AG04450 (cell line): Measurements from ENCODE around the gene SLIT3. TPM values are rescaled to one million over a fixed set of nuclear protein-coding genes. Genes with fewer than 3 reads are reported as not detected.

Experiments
- CTCF ChIA-PET: fragments of 300-600, 350-600 bp; formaldehyde crosslinking; extraction: SDS; loops from one replicate; lab custom pipeline; 2022; ENCODE audit warnings: antibody characterized with exemption, inconsistent platforms; lab: Charles Lee
- POLR2A ChIA-PET: fragments of 350-600 bp; formaldehyde crosslinking; extraction: SDS; loops from one replicate; lab custom pipeline; 2021; ENCODE audit warnings: antibody characterized with exemption, inconsistent platforms; lab: Yijun Ruan, JAX
- DNase-seq: peaks from one replicate; pipeline ENCODE4 v3.0.0-alpha.2; 2011; ENCODE audit warnings: low read depth, low spot score
- H3K27ac ChIP-seq: one replicate; pipeline ENCODE4 v1.5.1; 2012; ENCODE audit warnings: low read depth, low read length, control low read depth
- H3K27me3 ChIP-seq: one replicate; pipeline ENCODE4 v1.6.0; 2012; ENCODE audit warnings: low read length; ENCODE audit not compliant: control insufficient read depth, insufficient read depth
- H3K4me3 ChIP-seq: 2 replicates; pipeline ENCODE4 v1.5.1; 2011; ENCODE audit warnings: mild to moderate bottlenecking, low read depth, low read length, control low read depth
- H3K9me3 ChIP-seq: 2 replicates; pipeline ENCODE4 v1.5.1; 2012; ENCODE audit warnings: low read length; ENCODE audit not compliant: control insufficient read depth, insufficient read depth
- polyA plus RNA-seq: library from polyadenylated mRNA; depleted of rRNA; stranded (reverse); fragments of >200 nt; gene quantifications from 2 replicates; pipeline ENCODE4 v1.2.3, GENCODE V29; 2011
- TF ChIP-seq, protein P1 (sequence below): IDR thresholded peaks from 2 replicates; pipeline ENCODE4 v1.5.1; 2011; ENCODE audit warnings: low read depth, low read length, control low read depth, inconsistent platforms

SLIT3 gene
- polyA plus RNA-seq, 1 experiment: 0.26 TPM

DNA sequence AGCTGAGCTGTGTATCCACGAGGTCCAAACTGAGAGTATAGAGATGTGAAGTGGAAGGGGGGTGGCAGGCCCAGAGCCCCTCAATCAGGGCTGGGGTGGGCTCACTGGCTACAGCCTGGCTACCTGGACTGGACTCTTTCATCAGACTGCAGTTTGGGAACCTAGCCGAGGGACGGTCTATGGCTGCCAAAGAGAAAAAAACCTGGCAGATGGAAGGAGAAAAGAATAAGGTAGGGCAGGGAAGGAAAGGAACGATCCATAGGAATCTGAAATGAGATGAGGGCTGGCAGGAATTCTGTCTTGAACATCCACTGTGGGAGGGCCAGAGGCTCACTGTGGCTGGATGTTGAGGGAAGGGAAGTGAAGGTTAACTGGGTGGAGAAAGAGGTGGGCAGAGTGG is 497.4 kb downstream of the SLIT3 start:
- no peak overlapping the region for H3K27ac ChIP-seq
- POLR2A ChIA-PET: no interaction called here
- CTCF ChIA-PET: no interaction called here

DNA sequence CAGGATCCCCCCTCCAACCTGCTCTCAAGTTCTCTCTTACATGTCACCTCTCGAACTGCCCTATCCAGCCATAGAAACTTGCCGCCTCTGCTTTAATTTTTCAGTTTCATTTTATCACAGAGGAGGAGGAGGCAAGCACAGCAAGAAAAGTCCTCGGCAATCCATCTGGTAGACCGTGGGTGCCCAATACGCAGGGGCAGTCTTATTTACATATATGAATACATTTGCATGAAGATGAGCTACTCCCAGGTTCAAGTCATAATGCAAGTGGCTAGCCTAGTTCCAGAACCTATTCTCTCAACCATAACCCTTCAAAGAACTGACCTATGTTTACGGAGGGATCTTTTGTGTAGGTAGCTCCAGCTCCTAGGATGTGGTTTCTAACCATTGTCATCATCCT is 498.6 kb downstream of the SLIT3 start:
- Histone ChIP-seq H3K9me3 (no peaks in the 10 kb centered on the region), H3K4me3 (no peak overlapping the region), H3K27me3 (no peaks in the 10 kb centered on the region), H3K27ac (no peak overlapping the region)
- POLR2A ChIA-PET: no interaction called here
- DNase-seq: no peak
- CTCF ChIA-PET: interaction anchor here (1.1 kb wide), 1 partner anchor 185 kb away, joined by 3 read pairs; no protein-coding TSS in a partner anchor
- TF ChIP-seq, protein P1, sequence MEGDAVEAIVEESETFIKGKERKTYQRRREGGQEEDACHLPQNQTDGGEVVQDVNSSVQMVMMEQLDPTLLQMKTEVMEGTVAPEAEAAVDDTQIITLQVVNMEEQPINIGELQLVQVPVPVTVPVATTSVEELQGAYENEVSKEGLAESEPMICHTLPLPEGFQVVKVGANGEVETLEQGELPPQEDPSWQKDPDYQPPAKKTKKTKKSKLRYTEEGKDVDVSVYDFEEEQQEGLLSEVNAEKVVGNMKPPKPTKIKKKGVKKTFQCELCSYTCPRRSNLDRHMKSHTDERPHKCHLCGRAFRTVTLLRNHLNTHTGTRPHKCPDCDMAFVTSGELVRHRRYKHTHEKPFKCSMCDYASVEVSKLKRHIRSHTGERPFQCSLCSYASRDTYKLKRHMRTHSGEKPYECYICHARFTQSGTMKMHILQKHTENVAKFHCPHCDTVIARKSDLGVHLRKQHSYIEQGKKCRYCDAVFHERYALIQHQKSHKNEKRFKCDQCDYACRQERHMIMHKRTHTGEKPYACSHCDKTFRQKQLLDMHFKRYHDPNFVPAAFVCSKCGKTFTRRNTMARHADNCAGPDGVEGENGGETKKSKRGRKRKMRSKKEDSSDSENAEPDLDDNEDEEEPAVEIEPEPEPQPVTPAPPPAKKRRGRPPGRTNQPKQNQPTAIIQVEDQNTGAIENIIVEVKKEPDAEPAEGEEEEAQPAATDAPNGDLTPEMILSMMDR: no peak

More for the DNA sequence above, 497.4 kb downstream of the SLIT3 start:
- TF ChIP-seq, protein P1: no peak
- Histone ChIP-seq H3K27me3 (no peaks in the 10 kb centered on the region), H3K4me3 (no peak overlapping the region), H3K9me3 (no peaks in the 10 kb centered on the region)
- DNase-seq: no peak

DNA sequence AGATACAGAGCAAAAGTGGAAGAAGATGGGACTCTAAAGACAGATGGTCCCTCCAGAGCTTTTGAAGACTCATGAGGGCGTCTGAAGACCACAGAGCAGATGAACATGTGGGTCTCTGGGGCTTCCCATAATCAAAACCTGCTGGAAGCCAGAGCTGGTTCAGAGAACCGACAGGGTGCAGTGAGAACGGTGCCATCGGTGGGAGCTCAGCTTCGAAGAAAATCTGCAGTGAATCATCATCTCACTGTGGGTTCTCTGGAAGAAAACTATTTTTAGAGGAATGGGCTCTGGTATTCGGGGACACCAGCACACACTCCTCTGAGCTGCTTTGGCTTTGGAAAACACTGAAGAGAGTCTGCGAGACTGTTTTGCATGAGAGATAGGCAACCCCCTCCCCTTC is 499.4 kb downstream of the SLIT3 start:
- no peak overlapping the region for H3K4me3 ChIP-seq
- DNase-seq: no peak
- no peak overlapping the region for H3K27ac ChIP-seq
- H3K9me3 ChIP-seq: no peaks in the 10 kb centered on the region
- H3K27me3 ChIP-seq: no peaks in the 10 kb centered on the region
- TF ChIP-seq, protein P1: no peak
- ChIA-PET POLR2A (no interaction called here), CTCF (interaction anchor here (0.6 kb wide), 2 partner anchors 16 to 89 kb away, joined by 4 read pairs; no protein-coding TSS in a partner anchor)

DNA sequence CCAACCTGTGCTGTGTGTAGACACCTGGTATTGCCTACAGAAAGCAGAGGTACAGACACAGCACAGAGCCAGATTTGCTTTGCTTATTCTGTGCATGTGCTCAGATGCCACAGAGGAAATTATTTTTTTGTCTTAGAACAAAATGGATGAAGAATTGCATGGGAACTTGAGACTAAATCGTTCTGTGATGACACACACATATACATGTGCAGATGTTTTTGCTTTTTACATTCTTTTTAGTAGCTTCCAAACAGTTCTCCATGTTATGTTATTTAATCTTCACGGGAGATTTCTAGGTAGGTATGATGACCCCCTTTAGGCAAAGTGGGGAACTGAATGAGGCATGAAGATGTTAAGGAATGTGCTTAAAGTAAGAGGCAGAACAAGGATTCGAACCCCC is 500.2 kb downstream of the SLIT3 start:
- H3K27me3 ChIP-seq: no peaks in the 10 kb centered on the region
- POLR2A ChIA-PET: no interaction called here
- no peak overlapping the region for H3K27ac ChIP-seq
- TF ChIP-seq, protein P1: no peak
- no peak for DNase-seq
- CTCF ChIA-PET: interaction anchor here (0.6 kb wide), 1 partner anchor 89 kb away, joined by 4 read pairs; no protein-coding TSS in a partner anchor
- no peaks in the 10 kb centered on the region for H3K9me3 ChIP-seq
- no peak overlapping the region for H3K4me3 ChIP-seq

DNA sequence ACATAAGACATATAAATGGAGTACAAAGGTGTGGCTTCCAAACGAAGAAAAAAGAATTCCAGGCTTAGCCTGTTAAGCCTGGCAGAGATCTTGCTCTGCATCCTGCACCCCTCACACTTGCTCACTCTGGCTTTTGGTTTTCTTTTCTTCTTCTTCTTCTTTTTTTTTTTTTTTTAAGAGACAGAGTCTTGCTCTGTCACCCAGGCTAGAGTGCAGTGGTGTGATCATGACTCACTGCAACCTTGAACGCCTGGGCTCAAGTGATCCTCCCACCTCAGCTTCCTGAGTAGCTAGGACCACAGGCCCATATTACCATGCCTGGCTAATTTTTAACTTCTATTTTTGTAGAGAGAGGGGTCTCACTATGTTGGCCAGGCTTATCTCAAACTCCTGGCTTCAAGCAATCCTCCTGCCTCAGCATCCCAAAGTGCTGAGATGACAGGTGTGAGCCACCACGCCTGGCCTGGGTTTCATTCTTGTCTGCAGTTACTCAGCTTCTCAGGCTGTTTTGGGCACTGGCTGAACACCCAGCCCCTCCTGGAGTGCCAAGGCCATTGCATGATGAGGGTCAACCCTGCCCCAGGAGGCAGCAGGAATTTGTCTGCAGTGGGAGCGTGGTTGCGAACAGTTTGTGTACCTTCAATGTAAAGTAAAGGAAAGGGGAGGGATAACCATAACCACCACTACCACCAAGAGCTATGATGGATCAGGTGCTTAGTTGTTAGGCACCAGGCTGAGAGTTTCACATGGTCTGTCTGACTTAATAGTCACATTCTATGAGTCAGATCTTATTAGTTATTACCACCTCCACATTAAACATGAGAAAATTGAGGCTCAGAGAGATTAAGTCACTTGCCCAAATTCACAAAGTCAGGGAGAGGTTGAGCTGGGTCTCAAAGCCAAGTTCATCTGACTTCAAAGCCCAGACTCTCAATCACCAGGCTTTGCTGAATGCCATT is 502.6 kb downstream of the SLIT3 start:
- TF ChIP-seq, protein P1: no peak
- ChIA-PET CTCF (no interaction called here), POLR2A (no interaction called here)

More for the DNA sequence above, 502.6 kb downstream of the SLIT3 start:
- no peak for DNase-seq
- Histone ChIP-seq H3K4me3 (no peak overlapping the region), H3K27me3 (no peaks in the 10 kb centered on the region), H3K27ac (no peak overlapping the region), H3K9me3 (no peaks in the 10 kb centered on the region)
